GM12875 (cell line): ENCODE measurements around the gene UIMC1.

Experiments
- H3K4me3 ChIP-seq: one replicate; pipeline ENCODE4 v1.5.1; 2011; ENCODE audit warnings: low read depth, low read length, control low read depth
- TF ChIP-seq, protein P1 (sequence below): IDR thresholded peaks from 2 replicates; pipeline ENCODE4 v1.5.1; 2011; ENCODE audit warnings: low read depth, mild to moderate bottlenecking, control low read depth, inconsistent platforms, low read length, moderate library complexity, borderline replicate concordance; ENCODE audit not compliant: insufficient read depth

UIMC1 gene

DNA sequence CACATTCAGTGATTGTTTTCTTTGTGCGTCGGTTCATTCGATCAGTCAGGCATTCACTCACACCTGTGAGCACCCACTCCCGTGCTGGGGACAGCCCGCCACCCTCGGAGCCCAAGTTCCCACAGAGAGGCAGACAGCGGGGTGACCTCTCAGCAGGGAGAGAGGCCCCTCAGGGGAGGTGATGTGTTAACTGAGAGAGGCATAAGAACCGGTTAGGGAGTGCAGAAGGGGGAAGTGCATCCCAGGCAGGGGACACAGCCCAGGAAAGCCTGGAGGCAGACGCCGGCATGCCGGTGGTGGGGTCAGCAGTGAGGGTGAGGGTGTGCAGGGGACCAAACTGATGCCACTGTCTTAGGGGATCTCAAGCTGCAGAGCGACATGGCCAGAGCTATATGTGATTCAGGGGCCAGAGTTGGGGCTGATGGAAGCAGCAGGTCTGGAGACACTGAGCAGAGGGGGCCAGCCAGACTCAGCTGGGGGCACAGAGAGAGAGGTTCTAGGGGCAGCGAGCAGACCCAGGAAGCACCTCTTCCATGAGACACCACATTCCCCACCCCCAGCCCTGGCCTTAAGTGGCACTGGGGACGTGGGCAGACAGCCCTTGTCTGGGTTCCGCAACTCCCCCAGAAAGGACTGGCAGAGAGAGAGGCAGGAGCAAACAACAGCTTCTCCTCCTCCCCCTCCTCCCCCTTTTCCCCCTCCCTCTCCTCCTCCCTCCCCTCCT, 143.4 kb downstream of the UIMC1 start:
- no peak overlapping the region for H3K4me3 ChIP-seq
- TF ChIP-seq, protein P1, sequence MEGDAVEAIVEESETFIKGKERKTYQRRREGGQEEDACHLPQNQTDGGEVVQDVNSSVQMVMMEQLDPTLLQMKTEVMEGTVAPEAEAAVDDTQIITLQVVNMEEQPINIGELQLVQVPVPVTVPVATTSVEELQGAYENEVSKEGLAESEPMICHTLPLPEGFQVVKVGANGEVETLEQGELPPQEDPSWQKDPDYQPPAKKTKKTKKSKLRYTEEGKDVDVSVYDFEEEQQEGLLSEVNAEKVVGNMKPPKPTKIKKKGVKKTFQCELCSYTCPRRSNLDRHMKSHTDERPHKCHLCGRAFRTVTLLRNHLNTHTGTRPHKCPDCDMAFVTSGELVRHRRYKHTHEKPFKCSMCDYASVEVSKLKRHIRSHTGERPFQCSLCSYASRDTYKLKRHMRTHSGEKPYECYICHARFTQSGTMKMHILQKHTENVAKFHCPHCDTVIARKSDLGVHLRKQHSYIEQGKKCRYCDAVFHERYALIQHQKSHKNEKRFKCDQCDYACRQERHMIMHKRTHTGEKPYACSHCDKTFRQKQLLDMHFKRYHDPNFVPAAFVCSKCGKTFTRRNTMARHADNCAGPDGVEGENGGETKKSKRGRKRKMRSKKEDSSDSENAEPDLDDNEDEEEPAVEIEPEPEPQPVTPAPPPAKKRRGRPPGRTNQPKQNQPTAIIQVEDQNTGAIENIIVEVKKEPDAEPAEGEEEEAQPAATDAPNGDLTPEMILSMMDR, result no peak

GRCh38 chr5:176862330-176862995, 144.1 kb downstream of the UIMC1 start:
- TF ChIP-seq, protein P1, result no peak
- H3K4me3 ChIP-seq, result no peak overlapping the region

GRCh38 chr5:176861276-176861675, 145.3 kb downstream of the UIMC1 start:
- TF ChIP-seq, protein P1, result no peak
- no peak overlapping the region for H3K4me3 ChIP-seq

DNA sequence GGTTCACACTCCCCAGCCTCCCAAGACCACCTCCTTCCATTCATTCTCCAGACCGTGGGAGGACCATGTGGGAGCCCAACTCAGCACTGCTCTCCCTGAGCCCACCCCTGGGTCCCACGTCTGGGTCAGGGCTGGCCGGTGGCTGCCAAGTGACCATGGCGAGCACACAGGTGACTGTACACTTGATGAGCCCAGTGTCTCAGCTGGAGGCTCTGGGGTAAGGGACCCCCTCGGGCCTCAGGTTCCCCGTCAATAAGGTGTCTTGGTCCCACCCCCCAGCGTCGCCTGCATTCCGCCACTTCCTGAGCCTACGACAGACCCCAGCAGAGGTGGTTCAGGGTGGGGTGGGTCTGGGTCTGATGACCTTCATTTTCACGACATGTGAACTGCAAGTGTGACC, 146.2 kb downstream of the UIMC1 start:
- TF ChIP-seq, protein P1, result no peak
- H3K4me3 ChIP-seq, result no peak overlapping the region

- no peak overlapping the region for H3K4me3 ChIP-seq
- TF ChIP-seq, protein P1, result no peak
Observed at GRCh38 chr5:176859916-176860315, 146.7 kb downstream of the UIMC1 start.

DNA sequence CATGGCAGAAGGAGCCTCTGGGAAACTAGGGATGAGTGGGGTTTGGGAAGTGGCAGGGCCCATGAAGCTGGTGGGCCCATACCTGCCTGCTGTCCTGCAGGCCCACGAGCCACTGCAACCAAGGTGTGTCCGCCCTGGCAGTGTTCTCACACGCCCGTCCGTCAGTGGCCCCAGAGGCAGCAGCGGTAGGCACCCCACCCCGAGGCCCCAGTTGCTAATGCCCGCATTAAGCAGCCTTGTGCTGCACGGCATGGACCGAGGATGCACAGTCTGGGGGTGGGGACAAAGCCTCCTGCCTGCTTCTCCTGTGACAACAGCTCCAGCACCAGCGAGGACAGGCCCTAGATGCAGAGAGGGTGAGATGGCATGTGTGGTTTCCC, 148.7 kb downstream of the UIMC1 start:
- TF ChIP-seq, protein P1, result no peak
- no peak overlapping the region for H3K4me3 ChIP-seq
